NK-92 (cell line): ENCODE measurements around the gene ITGAD.

Experiments
- DNase-seq: peaks from one replicate; lab custom pipeline; 2025; ENCODE audit not compliant: unreplicated experiment; lab: John Stamatoyannopoulos, UW

The ITGAD gene

DNA sequence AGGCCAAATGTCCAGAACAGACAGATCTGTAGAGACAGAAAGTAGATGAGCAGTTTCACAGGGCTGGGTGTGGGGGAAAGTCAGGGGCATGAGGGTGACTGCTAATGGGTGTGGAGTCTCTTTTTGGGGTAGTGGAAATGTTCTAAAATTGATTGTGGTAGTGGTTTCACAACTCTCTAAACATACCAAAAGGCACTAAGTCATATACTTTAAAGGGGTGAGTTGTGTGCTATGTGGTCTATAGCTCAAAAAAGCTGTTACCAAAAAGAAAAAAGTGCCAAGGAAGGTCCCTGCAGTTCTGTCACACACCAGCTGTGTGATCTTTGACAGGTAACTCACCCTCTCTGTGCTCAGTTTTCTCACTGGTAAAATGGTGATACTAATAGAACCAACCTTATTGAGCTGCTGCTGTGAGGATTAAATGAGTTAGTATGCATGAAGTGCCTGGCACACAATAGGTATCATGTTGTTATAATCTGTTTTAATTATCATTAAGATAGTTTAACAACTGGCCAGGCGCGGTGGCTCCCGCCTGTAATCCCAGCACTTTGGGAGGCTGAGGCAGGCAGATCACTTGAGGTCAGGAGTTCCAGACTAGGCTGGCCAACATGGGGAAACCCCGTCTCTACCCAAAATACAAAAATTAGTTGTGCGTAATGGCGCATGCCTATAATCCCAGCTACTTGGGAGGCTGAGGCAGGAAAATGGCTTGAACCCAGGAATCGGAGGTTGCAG is 27.8 kb upstream of the ITGAD start:
- DNase-seq: no peak

DNA sequence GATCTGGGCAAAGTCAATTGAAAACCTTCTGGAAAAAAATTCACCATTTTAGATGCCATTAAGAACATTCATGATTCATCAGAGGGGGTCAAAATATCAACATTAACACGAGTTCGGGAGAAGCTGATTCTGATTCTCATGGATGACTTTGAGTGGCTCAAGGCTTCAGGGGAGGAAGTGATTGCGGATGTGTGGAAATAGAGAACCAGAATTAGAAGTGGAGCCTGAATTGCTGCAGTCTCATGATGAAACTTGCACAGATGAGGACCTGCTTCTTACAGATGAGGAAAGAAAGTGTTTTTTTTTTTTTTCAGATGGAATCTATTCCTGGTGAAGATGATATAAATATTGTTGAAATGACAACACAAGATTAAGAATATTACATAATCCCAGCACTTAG is 25.3 kb upstream of the ITGAD start:
- DNase-seq: no peak

DNA sequence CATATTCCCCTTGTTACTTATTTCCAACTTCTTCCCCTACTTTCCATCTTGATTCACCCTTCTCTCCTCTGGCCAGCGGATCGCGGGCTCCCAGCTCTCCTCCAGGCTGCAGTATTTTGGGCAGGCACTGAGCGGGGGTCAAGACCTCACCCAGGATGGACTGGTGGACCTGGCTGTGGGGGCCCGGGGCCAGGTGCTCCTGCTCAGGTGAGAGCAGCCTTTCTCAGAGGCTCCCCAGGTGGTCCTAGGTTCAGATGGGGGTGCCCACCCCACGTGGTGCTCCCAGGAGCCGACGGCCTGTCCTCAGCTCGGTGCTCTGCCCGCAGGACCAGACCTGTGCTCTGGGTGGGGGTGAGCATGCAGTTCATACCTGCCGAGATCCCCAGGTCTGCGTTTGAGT is 22.1 kb upstream of the ITGAD start:
- no peak for DNase-seq

DNA sequence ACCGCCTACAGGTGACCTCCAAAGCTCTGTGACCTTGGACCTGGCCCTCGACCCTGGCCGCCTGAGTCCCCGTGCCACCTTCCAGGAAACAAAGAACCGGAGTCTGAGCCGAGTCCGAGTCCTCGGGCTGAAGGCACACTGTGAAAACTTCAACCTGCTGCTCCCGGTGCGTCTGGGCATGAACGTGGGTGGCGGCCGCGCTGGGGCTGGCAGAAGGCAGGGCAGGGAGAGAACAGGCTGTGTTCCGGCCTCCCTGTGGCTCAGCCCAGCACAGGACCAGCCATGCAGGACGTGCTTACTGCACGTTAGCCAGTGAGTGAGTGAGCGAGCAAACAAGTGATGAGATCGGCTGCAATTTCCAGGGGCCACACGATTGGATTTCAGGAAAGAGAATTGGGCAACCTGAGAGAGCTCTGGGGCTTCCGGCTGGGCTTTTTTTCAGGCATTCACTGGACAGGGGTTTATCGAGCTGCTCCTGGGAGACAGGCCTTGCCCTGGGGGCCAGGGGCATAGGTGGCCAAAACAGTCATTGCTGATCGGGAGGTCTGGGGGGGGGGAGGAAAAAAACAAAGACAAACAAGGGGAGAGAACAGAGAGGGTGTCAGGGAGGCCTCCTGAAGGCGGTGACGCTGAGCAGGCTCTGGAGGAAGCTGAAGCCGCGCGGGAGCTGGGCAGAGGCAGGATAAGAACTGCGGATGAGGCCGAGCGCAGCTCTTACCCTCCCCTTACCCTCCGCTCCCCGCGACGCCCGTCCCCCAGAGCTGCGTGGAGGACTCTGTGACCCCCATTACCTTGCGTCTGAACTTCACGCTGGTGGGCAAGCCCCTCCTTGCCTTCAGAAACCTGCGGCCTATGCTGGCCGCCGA is 21.3 kb upstream of the ITGAD start:
- no peak for DNase-seq

DNA sequence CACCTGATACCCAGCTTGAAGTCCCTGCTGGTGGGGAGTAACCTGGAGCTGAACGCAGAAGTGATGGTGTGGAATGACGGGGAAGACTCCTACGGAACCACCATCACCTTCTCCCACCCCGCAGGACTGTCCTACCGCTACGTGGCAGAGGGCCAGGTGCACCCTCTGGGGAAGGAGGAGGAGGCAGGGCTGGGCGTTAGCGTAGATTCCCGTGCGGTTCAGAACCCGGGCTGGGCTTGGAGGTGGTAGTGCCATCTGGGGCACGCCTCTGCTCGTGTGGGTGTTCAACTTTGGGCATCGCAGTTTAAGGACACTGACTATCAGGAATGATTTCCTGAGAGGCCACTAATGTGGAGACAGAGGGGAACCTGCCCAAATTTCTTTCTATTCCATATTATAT is 19.9 kb upstream of the ITGAD start:
- no peak for DNase-seq

DNA sequence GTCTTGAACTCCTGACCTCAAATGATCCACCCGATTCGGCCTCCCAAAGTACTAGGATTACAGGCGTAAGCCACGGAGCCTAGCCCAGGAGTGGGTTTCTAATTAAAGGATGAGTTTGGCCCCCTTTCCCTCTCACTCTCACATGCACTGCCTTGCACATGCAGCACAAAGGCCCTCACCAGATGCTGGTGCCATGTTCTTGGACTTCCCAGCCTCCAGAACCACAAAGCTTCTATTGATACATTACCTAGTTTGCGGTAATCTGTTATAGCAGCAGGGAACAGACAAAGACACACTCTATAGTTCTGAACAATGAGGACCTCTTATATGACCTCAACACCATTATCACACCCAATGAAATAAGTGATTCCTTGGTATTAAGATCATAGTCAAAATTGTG is 17.9 kb upstream of the ITGAD start:
- no peak for DNase-seq

DNA sequence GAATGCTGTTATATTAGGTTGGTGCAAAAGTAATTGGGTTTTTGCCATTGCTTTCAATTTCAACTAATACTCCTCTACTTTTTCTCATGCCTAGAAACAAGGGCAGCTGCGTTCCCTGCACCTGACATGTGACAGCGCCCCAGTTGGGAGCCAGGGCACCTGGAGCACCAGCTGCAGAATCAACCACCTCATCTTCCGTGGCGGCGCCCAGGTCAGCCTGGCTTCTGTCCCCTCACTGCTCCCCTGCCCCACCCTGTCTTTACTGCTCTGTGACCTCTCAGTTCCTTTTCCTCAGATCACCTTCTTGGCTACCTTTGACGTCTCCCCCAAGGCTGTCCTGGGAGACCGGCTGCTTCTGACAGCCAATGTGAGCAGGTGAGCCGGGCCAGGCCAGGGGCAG is 16.4 kb upstream of the ITGAD start:
- DNase-seq: no peak

DNA sequence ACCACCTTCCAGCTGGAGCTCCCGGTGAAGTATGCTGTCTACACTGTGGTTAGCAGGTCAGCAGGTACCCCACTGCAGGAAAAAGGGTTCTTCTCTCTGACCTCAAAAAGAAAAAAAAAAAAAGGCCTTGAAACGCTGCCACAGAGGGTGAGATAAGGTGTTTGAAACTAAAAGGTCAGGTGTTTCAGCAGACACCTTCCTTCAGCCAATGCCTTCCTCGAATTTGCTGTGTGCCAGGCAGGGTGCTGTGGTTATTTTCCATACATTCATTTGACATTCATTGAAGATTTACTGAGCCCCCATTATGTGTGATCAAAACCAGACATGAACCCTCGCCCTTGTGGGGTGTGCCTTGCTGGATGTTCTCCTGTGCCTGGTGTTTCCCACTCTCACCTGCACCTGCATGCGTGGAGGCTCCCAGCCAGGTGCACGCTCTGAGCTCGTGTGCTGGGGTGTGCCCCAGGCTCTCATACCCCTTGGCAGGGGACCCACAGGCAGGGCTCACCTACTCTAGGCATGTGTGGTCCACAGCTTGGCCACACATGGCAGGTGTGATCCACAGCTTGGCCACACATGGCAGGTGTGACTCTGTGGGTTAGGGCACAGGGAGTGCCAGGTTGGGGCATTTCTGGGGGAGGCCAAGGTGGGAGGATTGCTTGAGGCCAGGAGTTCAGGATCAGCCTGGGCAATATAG is 15.8 kb upstream of the ITGAD start:
- DNase-seq: no peak

DNA sequence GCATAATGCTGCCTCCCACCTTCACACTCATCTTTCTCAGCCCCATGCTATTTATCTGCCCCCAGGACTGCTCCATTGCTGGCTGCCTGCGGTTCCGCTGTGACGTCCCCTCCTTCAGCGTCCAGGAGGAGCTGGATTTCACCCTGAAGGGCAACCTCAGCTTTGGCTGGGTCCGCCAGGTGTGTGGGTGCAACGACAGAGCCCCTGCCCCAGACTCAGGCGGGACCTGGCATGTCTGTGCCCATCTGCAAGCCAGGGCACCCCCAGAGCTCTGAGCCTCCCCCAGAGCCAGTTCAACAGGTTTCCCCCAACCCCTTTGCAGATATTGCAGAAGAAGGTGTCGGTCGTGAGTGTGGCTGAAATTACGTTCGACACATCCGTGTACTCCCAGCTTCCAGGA is 12.9 kb upstream of the ITGAD start:
- no peak for DNase-seq

DNA sequence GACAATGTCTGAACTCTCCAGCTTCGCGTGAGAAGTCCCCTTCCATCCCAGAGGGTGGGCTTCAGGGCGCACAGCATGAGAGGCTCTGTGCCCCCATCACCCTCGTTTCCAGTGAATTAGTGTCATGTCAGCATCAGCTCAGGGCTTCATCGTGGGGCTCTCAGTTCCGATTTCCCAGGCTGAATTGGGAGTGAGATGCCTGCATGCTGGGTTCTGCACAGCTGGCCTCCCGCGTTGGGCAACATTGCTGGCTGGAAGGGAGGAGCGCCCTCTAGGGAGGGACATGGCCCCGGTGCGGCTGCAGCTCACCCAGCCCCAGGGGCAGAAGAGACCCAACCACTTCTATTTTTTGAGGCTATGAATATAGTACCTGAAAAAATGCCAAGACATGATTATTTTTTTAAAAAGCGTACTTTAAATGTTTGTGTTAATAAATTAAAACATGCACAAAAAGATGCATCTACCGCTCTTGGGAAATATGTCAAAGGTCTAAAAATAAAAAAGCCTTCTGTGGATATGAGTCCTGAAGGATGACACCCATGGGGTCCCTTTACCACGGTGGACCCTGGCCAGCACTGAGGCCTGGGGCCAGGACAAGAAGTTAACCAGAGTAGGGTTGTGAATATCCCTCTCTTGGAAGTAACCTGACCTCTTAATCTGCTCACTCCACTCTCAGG is 10.5 kb upstream of the ITGAD start:
- no peak for DNase-seq

DNA sequence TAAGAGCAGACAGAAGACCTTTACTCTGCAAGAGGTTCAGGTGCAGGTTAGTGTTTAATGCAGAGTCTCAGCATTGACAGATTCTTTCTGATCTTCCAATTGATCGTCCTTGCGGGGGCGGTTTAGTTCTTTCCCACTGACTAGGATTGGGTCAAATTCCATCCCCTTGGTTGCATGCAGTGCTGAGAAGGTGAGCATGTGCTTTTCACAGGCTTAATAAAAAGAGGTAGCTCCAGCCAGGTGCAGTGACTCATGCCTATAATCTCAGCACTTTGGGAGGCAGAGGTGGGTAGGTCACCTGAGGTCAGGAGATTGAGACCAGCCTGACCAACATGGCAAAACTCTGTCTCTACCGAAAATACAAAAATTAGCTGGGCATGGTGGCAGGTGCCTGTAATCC is 7.5 kb upstream of the ITGAD start:
- DNase-seq: no peak

DNA sequence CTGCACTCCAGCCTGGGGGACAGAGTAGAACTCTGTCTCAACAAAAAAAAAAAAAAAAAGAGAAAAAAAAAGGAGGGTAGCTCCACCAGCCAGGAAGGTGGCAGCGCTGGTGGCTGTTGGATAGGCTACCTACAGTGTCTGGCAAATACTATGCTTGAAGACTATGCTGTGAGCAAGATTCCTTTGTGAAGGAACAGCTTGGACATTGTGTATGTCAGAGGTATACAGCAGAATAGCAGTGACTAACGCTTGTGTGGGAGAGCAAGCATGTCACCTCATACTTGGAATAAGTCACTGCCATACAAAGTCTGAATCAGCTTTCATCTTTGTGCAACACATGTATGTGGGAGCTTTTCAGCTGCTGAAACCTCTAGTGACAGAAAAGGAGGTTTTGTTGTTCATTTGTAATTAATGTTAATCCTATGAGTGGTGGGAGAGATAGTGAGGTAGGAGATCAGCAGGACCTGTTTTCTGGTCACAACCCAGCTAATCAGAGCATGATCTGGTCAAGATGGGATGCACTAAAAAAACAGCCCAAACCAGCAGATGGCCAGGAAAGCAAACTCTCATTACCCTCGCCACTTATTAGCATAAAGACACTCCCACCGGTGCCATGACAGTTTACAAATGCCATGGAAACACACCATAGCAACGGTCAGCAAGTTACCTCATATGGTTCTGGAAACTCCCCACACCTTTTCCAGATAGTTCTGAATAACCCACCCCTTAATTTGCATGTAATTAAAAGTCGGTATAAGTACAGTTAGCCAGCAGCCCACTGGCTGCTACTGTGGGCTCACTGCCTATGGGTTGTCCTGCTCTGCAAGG is 6.8 kb upstream of the ITGAD start:
- no peak for DNase-seq

DNA sequence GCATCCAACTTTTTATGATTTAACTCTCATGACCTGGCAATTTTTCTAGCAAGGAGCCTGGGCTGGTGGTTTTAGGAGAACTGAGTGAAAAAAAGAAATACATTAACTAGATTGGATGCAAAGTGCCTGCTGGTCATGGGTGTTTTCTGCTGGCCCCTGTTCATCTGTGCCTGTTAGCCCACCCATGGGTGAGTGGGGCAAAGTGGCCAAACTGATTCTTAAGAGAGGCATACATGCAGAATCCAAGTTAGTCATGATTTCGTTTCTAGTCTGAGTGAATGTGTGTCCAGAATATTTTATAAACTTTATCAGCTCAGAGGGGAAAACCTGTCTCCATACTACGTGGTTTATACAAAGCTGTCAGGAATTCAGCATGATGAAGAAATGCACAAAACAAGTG is 4.6 kb upstream of the ITGAD start:
- no peak for DNase-seq

DNA sequence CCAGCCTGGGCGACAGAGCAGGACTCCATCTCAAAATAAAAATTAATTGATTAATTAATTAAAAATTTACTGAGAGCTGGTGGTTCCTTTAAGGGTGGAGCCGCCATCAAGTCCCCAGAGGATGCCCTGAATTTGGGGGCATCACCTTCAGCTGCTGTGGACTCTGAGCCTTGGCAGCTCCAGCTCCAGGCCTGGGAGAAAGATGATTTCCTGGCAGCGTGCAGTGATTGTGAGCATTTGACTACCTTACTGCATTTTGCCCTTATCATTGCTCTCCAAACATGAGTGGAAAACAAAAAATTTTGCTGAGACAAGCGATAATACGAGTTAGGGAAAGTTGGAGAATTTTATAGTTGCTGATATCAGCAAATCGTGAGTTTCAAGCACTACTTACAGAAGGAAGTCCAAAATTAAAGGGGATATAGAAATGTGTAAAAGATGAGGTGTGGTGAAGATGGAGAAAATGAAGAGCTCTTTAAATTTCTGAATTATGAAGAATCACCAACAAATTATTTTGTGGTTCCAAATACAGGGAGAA is 2.6 kb upstream of the ITGAD start:
- DNase-seq: no peak

DNA sequence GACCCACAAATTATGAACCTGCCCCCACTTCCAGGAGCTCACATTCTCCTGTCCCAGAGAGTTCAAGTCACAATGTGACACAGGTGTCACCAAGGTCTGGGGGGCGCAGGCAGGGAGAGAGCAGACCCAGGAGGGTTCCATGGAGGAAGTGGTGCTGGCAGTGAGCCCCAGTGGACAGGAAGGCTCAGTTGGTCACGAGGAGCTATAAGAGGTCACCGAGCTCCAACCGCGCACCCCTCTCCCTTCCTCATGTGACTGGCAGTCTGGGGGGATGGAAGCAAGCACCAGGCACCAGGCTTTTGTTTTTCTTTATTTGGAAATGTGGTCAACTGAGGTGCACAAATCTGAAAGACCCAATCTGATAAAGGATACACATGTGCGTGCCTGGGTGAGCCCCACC is 2.5 kb downstream of the ITGAD start:
- DNase-seq: no peak

DNA sequence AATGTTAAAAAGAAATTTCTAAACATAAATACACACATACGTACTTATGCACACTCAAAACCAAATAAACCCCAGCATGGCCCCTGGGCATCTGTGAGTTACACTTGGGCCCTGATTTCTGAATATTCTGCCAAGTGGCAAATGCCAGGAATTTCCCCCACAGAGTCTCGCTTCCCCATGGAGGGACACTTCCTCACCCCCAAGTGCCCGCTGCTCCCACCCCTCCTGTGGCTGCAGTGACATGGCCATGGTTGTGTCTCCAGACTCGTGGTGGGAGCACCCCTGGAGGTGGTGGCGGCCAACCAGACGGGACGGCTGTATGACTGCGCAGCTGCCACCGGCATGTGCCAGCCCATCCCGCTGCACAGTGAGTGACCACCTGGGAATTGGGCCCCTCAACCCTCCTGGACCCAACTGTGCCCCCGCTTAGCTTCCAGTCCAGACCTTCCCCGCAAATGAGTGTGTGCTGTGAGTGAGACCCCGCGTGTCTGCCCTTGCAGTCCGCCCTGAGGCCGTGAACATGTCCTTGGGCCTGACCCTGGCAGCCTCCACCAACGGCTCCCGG is 4.0 kb downstream of the ITGAD start:
- no peak for DNase-seq

DNA sequence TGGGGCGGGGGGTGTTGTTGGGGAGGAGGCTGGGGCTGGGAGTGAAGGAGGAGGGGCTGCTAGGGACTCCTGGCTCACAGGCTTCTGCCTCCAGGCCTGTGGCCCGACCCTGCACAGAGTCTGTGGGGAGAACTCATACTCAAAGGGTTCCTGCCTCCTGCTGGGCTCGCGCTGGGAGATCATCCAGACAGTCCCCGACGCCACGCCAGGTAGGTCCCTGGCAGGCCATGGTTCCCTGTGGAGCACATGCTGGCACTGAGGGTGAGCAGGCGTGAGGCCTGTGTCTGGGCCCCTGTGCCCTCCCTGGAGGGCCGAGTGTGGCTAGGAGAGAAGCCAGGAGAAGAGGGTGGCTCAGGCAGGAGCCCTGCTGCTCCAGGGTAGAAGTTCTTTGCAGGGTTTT is 4.6 kb downstream of the ITGAD start:
- DNase-seq: no peak

DNA sequence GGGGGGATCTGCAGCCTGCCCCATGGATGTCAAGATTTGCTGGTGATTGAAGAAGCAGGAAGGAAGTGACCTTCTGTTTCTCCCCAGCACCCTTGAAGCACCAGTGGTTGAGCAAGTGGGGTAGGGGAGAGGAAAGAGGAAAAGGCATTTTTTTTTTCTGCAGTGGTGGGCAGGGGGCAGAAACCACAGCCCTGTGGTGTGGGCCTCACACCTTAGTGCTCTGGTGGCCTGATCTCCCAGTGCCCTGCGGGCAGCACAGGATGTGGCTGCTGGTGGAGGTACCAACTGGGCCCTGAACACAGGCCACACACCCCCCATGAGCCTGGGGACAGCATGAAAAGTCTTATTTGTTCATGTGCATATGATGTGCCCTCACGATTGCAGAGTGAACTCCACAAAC is 7.1 kb downstream of the ITGAD start:
- DNase-seq: no peak

DNA sequence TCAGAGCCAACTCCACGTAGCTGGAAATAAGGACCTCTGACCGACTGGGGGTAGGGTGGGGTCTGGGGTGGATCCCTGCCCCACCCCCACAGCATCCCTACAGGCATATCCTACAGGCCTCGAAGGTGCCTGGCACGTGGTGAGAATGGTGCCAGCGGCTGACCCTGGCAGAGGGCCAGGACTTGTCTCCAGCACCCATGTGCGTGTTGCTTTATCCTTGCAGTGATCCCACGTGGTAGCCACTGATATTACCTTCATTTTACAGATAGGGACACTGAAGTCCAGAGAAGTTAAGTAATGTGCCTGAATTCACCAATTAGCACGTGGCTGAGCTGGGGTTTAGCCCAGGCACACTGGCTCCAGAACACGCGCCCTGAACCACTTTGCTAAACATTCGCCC is 8.3 kb downstream of the ITGAD start:
- DNase-seq: no peak

DNA sequence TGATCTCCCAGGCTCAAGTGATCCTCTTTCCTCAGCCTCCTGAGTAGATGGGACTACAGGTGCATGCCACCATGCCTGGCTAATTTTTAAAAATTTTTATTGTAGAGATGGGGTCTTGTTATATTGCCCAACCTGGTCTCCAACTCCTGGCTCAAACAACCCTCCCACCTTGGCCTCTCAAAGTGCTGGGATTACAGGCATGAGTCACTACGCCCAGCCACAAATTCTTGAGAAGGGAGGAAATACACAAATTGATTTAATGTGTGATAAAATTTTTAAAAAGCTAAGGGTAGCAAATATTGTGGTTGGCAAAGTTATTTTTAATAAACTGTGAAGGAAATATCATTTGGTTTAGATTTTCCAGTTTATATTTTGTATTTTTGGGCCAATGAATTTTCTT is 9.6 kb downstream of the ITGAD start:
- no peak for DNase-seq
